K562 (cell line): ENCODE results near the gene CACNA1A. TPM values are rescaled to one million over a fixed set of nuclear protein-coding genes. Genes with fewer than 3 reads are reported as not detected.

Source experiments
- ATAC-seq: fragments of 200-7000 bp; cut with Tn5 transposase; 3 replicates; pipeline ENCODE4 v1.9.1; 2020; ENCODE audit warnings: moderate library complexity
- BruUV-seq: library from RNA; stranded (reverse); fragments of 400-500 nt; replicated peaks from 2 replicates; lab custom pipeline; 2021; lab: Mats Ljungman, UMichigan
- CTCF ChIA-PET: fragments of 300-600 bp; formaldehyde crosslinking; extraction: SDS; loops from one replicate; lab custom pipeline; 2021; ENCODE audit warnings: low intra/inter-chr PET ratio; lab: Yijun Ruan, JAX
- POLR2A ChIA-PET: fragments of 300-600, 350-650 bp; sonication (Branson Sonifier 250); formaldehyde crosslinking; extraction: SDS; loops from one replicate; lab custom pipeline; 2021; ENCODE audit warnings: antibody characterized with exemption, inconsistent platforms; lab: Yijun Ruan, JAX
- DNase-seq, 4 experiments: peaks; one replicate each; pipeline versions ENCODE4 v3.0.0 to v3.0.0-alpha.2; 2011 to 2018; ENCODE audit warnings: low spot score in 3 of 4, mixed read lengths in 3 of 4; ENCODE audit errors: extremely low read depth in 1 of 4
- FAIRE-seq: peaks from 2 replicates; lab custom pipeline; 2011; peaks lifted over from hg19 to GRCh38; lab: Jason Lieb, UNC
- H2AFZ ChIP-seq: 2 replicates; pipeline ENCODE4 v1.6.0; 2011; ENCODE audit warnings: low read depth, low read length, control low read depth, inconsistent platforms
- H3K27ac ChIP-seq: fragments of 200-600 bp; 3 replicates; pipeline ENCODE4 v1.8.0; 2011; ENCODE audit warnings: low read depth, mild to moderate bottlenecking, control low read depth, inconsistent platforms, low read length, moderate library complexity, mixed read lengths; ENCODE audit errors: extremely low read depth
- H3K27me3 ChIP-seq, 2 experiments: fragments of 300-600 bp in 1 of 2; 2 replicates in 1 of 2; 3 replicates in 1 of 2; pipeline versions ENCODE4 v1.6.0 to v1.8.0; 2011; ENCODE audit warnings: inconsistent platforms in 2 of 2, low read length in 2 of 2, mild to moderate bottlenecking in 1 of 2, mixed read lengths in 1 of 2, moderate library complexity in 1 of 2; ENCODE audit not compliant: control insufficient read depth in 2 of 2, insufficient read depth in 2 of 2
- H3K36me3 ChIP-seq: fragments of 300-600 bp; 3 replicates; pipeline ENCODE4 v1.8.0; 2011; ENCODE audit warnings: mild to moderate bottlenecking, low read length, inconsistent platforms; ENCODE audit not compliant: control insufficient read depth, insufficient read depth
- H3K4me1 ChIP-seq, 2 experiments: fragments of 200-600 bp in 1 of 2; replicated peaks in 1 of 2; 2 replicates in 1 of 2; 3 replicates in 1 of 2; pipeline versions ENCODE4 v1.5.1 to v1.8.0; 2011; ENCODE audit warnings: inconsistent platforms in 2 of 2, low read length in 2 of 2, mild to moderate bottlenecking in 1 of 2, mixed read lengths in 1 of 2, moderate library complexity in 1 of 2; ENCODE audit not compliant: control insufficient read depth in 2 of 2, insufficient read depth in 2 of 2
- H3K4me2 ChIP-seq: 2 replicates; pipeline ENCODE4 v1.6.1; 2011; ENCODE audit warnings: low read length, control low read depth, inconsistent platforms, mixed read lengths; ENCODE audit not compliant: insufficient read depth
- H3K4me3 ChIP-seq: fragments of 200-600 bp; sonication (generic), shearing (Covaris generic); 2 replicates; pipeline ENCODE4 v1.5.1; 2016; ENCODE audit warnings: control low read depth, inconsistent platforms
- H3K79me2 ChIP-seq: fragments of 200-600 bp; 3 replicates; pipeline ENCODE4 v1.8.0; 2011; ENCODE audit warnings: low read length, inconsistent platforms; ENCODE audit not compliant: control insufficient read depth, insufficient read depth
- H3K9ac ChIP-seq, 2 experiments: 2 replicates each; pipeline versions ENCODE4 v1.6.0 to v1.6.1; 2011; ENCODE audit warnings: low read depth in 2 of 2, low read length in 2 of 2, control low read depth in 1 of 2, inconsistent platforms in 1 of 2, mild to moderate bottlenecking in 1 of 2, mixed read lengths in 1 of 2; ENCODE audit not compliant: insufficient read depth in 1 of 2
- H3K9me1 ChIP-seq: one replicate; pipeline ENCODE4 v1.6.0; 2011; ENCODE audit warnings: inconsistent platforms, mild to moderate bottlenecking, low read length, moderate library complexity; ENCODE audit not compliant: control insufficient read depth, insufficient read depth
- H3K9me3 ChIP-seq: replicated peaks from 2 replicates; pipeline ENCODE4 v1.5.1; 2011; ENCODE audit warnings: low read depth, low read length, inconsistent platforms; ENCODE audit not compliant: control insufficient read depth, insufficient read depth
- H4K20me1 ChIP-seq: replicated peaks from 2 replicates; pipeline ENCODE4 v1.6.1; 2011; ENCODE audit warnings: low read length, inconsistent platforms, mixed read lengths; ENCODE audit not compliant: control insufficient read depth, insufficient read depth
- DACH1 ChIP-seq: fragments of 450-650 bp; IDR thresholded peaks from 2 replicates; pipeline ENCODE4 v1.6.1; 2018; ENCODE audit not compliant: partially characterized antibody
- EGR1 ChIP-seq: fragments of 450-650 bp; conservative IDR thresholded peaks from 2 replicates; pipeline ENCODE4 v1.6.1; 2017; ENCODE audit warnings: mild to moderate bottlenecking
- KAT7 ChIP-seq: sonication (generic); formaldehyde crosslinking; IDR thresholded peaks from 2 replicates; pipeline ENCODE4 v1.8.0; 2022; ENCODE audit warnings: missing genetic modification reagents, mild to moderate bottlenecking, borderline replicate concordance
- NCOA4 ChIP-seq: fragments of 450-650 bp; IDR thresholded peaks from 2 replicates; pipeline ENCODE4 v1.6.1; 2018; ENCODE audit warnings: mild to moderate bottlenecking; ENCODE audit not compliant: partially characterized antibody
- THRB ChIP-seq: fragments of 450-650 bp; formaldehyde crosslinking; conservative IDR thresholded peaks from 2 replicates; pipeline ENCODE4 v1.4.0; 2022; ENCODE audit warnings: mild to moderate bottlenecking, missing genetic modification characterization
- ZFX ChIP-seq: sonication (generic); formaldehyde crosslinking; IDR thresholded peaks from 2 replicates; pipeline ENCODE4 v1.8.0; 2022; ENCODE audit warnings: mild to moderate bottlenecking, missing genetic modification reagents, moderate library complexity
- ZNF12 ChIP-seq: sonication (generic); formaldehyde crosslinking; IDR thresholded peaks from 2 replicates; pipeline ENCODE4 v1.4.0; 2020; ENCODE audit warnings: mild to moderate bottlenecking, missing genetic modification reagents
- ZNF175 ChIP-seq: fragments of 200-800 bp; sonication (Bioruptor generic); IDR thresholded peaks from 2 replicates; pipeline ENCODE4 v1.6.1; 2016; ENCODE audit warnings: low read depth, mild to moderate bottlenecking, missing genetic modification characterization, missing compliant biosample characterization
- ZNF232 ChIP-seq: sonication (generic); formaldehyde crosslinking; IDR thresholded peaks from 2 replicates; pipeline ENCODE4 v1.8.0; 2022; ENCODE audit warnings: mild to moderate bottlenecking, missing genetic modification reagents
- ZNF561 ChIP-seq: fragments of 450-650 bp; formaldehyde crosslinking; conservative IDR thresholded peaks from 2 replicates; pipeline ENCODE4 v1.4.0; 2020; ENCODE audit warnings: mild to moderate bottlenecking, moderate library complexity
- WGBS: fragments of 100-300 bp; shearing (Covaris generic); methylation state at CpG from one replicate; pipeline ENCODE4 v1.1.6; 2016; ENCODE audit warnings: low coverage, mixed read lengths; ENCODE audit not compliant: insufficient coverage; ENCODE audit errors: missing lambda C conversion rate; 5-methylcytosine and 5-hydroxymethylcytosine counted together
- in situ Hi-C: fragments of 300-500 bp; cut with MboI; formaldehyde crosslinking; loops from 4 replicates; pipeline ENCODE4 v1.15.0; 2018; ENCODE audit warnings: inconsistent platforms, mixed read lengths
- intact Hi-C: fragments of 100-400 bp; cut with micrococcal nuclease; formaldehyde crosslinking; loops from 2 replicates; pipeline ENCODE4 v1.14.2; 2022
- polyA plus RNA-seq, 8 experiments: library from polyadenylated mRNA; depleted of rRNA in 4 of 8; stranded (reverse) in 5 of 8; unstranded in 3 of 8; fragments of >200 nt; fragmentation: Nextera tagmentation in 2 of 8; fragmentation: Illumina TruSeq in 1 of 8; extraction: Ambion mirVana in 2 of 8; extraction: Trizol in 1 of 8; gene quantifications; 2 replicates each; pipeline versions ENCODE4 v1.2.1 to v1.2.3, GENCODE V29; 2011 to 2014; ENCODE audit warnings: inconsistent platforms in 1 of 8, missing spikeins in 1 of 8
- total RNA-seq, 7 experiments: library from RNA; depleted of rRNA in 6 of 7; stranded (reverse); fragments of >200 nt in 6 of 7; fragmentation: Illumina TruSeq in 2 of 7; extraction: Trizol in 2 of 7; gene quantifications; 2 replicates each; pipeline versions ENCODE4 v1.2.1 to v1.2.3, GENCODE V29; 2011 to 2021; ENCODE audit warnings: low replicate concordance in 1 of 7
- TF ChIP-seq, protein P1 (sequence below): fragments of 250-450 bp; sonication (Bioruptor Pico); IDR thresholded peaks from 2 replicates; pipeline ENCODE4 v1.4.0; 2020; ENCODE audit warnings: mild to moderate bottlenecking, moderate library complexity
- TF ChIP-seq, protein P2 (sequence below): fragments of 250-450 bp; sonication (Bioruptor Pico); IDR thresholded peaks from 2 replicates; pipeline ENCODE4 v1.8.0; 2022; ENCODE audit warnings: moderate library complexity, mild to moderate bottlenecking, inconsistent platforms

Gene CACNA1A
- total and polyA plus RNA-seq, 9 of the 15 experiments (the other 6 are each of a cell fraction or from before 2014, with no cell fraction given), result 0.03 to 0.20 (median 0.09) TPM; not detected in 1

DNA sequence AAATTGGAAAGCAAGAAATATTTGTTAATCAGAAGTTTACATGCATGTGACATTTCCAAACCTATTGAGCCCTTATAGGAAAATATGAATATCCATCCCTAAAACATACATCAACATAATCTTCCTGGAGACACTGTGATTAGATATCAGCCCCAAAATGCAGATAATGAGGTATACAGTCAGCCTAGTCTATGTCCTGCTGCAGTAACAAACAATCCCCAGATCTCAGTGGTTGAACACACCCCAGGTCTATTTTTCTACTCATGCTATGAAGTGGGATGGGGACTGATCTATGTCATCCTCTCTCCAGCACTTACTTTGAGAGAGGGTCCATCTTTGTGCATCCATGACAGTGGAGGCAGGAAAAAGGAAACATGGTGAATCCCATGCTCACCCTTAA lies 31.2 kb downstream of the CACNA1A start:
- no peak for DNase-seq
- Histone ChIP-seq H2AFZ (no peak overlapping the region), H3K9me3 (no peaks in the 10 kb centered on the region), H3K79me2 (no peaks in the 10 kb centered on the region), H3K4me1 (no peaks in the 10 kb centered on the region), H3K27me3 (peaks cover 0 to 5% of the 10 kb centered on the region in 2 experiments; a peak in 1 of 5 replicates), H4K20me1 (no peaks in the 10 kb centered on the region), H3K4me3 (no peak overlapping the region), H3K27ac (no peak overlapping the region), H3K9ac (no peak overlapping the region)
- in situ Hi-C loops (no loop called here), intact Hi-C loops (no loop called here)
- BruUV-seq, result no TSS peak
- POLR2A ChIA-PET, result no interaction called here
- TF ChIP-seq, protein P1, sequence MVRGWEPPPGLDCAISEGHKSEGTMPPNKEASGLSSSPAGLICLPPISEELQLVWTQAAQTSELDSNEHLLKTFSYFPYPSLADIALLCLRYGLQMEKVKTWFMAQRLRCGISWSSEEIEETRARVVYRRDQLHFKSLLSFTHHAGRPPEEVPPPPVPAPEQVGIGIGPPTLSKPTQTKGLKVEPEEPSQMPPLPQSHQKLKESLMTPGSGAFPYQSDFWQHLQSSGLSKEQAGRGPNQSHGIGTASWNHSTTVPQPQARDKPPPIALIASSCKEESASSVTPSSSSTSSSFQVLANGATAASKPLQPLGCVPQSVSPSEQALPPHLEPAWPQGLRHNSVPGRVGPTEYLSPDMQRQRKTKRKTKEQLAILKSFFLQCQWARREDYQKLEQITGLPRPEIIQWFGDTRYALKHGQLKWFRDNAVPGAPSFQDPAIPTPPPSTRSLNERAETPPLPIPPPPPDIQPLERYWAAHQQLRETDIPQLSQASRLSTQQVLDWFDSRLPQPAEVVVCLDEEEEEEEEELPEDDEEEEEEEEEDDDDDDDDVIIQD (CRISPR knock-in tag), result no peak
- TF ChIP-seq ZNF561 (CRISPR knock-in tag) (no peak), ZNF12 (CRISPR knock-in tag) (peak; percentile 95)
- TF ChIP-seq, all 486 proteins: peak for 1
- Histone ChIP-seq H3K36me3 (no peaks in the 10 kb centered on the region), H3K4me2 (no peak overlapping the region), H3K9me1 (no peaks in the 10 kb centered on the region)
- CTCF ChIA-PET, result no interaction called here
- no peak for FAIRE-seq
- ATAC-seq, result no peak

GRCh38 chr19:13466697-13467096 lies 39.6 kb downstream of the CACNA1A start:
- no peak overlapping the region for H3K4me3 ChIP-seq
- 0 out of 2 replicates have a peak, but pooled peaks cover 6% of the 10 kb centered on the region for H4K20me1 ChIP-seq
- in situ Hi-C loops (no loop called here), intact Hi-C loops (no loop called here)
- no peaks in the 10 kb centered on the region for H3K79me2 ChIP-seq
- no peak overlapping the region for H3K27ac ChIP-seq
- H3K4me1 ChIP-seq, result no peaks in the 10 kb centered on the region
- peaks cover 0 to 15% of the 10 kb centered on the region in 2 experiments; a peak in 3 of 5 replicates for H3K27me3 ChIP-seq
- H3K36me3 ChIP-seq, result no peaks in the 10 kb centered on the region
- WGBS, result 1% methylated on average over 5 of the region's 5 CpGs
- no peak overlapping the region for H3K4me2 ChIP-seq
- no peak for FAIRE-seq
- CTCF ChIA-PET, result no interaction called here
- no TSS peak for BruUV-seq
- H2AFZ ChIP-seq, result no peak overlapping the region
- no peak for ATAC-seq
- POLR2A ChIA-PET, result no interaction called here
- no peak overlapping the region for H3K9ac ChIP-seq
- H3K9me1 ChIP-seq, result no peaks in the 10 kb centered on the region
- DNase-seq, result no peak
- no peaks in the 10 kb centered on the region for H3K9me3 ChIP-seq
- TF ChIP-seq, protein P2, sequence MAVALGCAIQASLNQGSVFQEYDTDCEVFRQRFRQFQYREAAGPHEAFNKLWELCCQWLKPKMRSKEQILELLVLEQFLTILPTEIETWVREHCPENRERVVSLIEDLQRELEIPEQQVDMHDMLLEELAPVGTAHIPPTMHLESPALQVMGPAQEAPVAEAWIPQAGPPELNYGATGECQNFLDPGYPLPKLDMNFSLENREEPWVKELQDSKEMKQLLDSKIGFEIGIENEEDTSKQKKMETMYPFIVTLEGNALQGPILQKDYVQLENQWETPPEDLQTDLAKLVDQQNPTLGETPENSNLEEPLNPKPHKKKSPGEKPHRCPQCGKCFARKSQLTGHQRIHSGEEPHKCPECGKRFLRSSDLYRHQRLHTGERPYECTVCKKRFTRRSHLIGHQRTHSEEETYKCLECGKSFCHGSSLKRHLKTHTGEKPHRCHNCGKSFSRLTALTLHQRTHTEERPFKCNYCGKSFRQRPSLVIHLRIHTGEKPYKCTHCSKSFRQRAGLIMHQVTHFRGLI (CRISPR knock-in tag), result no peak
- TF ChIP-seq THRB (CRISPR knock-in tag) (no peak), NCOA4 (no peak), DACH1 (no peak), EGR1 (no peak), ZFX (CRISPR knock-in tag) (no peak), ZNF232 (no peak), ZNF175 (CRISPR knock-in tag) (no peak), KAT7 (CRISPR knock-in tag) (no peak)
